ENCODE data around the gene ANKLE2.
A peak's percentile ranks its signal among the peaks of the same experiment; 100 is the strongest.

Gene ANKLE2

GRCh38 chr12:132700212-132700822 is 61.3 kb downstream of the ANKLE2 start (continued):
- no peak for TF ChIP-seq ZBTB44 (tag by site-specific recombination; IDR thresholded peaks at IDR 0.05)
- peak; percentile 49; the same call in 1 of the 2 replicates for TF ChIP-seq ZFHX2 (tag by site-specific recombination; conservative IDR thresholded peaks at IDR 0.05)
- TF ChIP-seq EGR2 (tag by site-specific recombination; IDR thresholded peaks at IDR 0.05; ENCODE audit: low read depth) = 0 out of 2 replicates have a peak, but pooled peaks have one; percentile 32
- no peak for TF ChIP-seq ZNF514 (tag by site-specific recombination; IDR thresholded peaks at IDR 0.05)
- TF ChIP-seq ZNF670 (tag by site-specific recombination; IDR thresholded peaks at IDR 0.05; ENCODE audit: low read depth) = no peak
- no peak for TF ChIP-seq HIC1 (tag by site-specific recombination; IDR thresholded peaks at IDR 0.05)
- TF ChIP-seq ZNF274 (IDR thresholded peaks at IDR 0.05; ENCODE audit: low read length) = no peak
- TF ChIP-seq ZNF274 (tag by site-specific recombination; IDR thresholded peaks at IDR 0.05; ENCODE audit: borderline replicate concordance) = no peak
- no peak for TF ChIP-seq INSM2 (tag by site-specific recombination; IDR thresholded peaks at IDR 0.05)
- no peak for TF ChIP-seq ZNF777 (tag by site-specific recombination; IDR thresholded peaks at IDR 0.05; ENCODE audit: borderline replicate concordance)

- Histone ChIP-seq H3K4me3 (ENCODE audit: low read depth, low read length) (no peak overlapping the region), H3K27ac (ENCODE audit: extremely low read depth, low read depth, low read length) (no peak overlapping the region), H3K36me3 (ENCODE audit: control insufficient read depth in 2 of 2, insufficient read depth in 1 of 2, low read length in 2 of 2) (peaks cover 24 to 77% of the 10 kb centered on the region in 2 experiments), H3K4me1 (ENCODE audit: control insufficient read depth, insufficient read depth, low read length) (peaks cover 7% of the 10 kb centered on the region), H3K9me3 (ENCODE audit: control insufficient read depth, insufficient read depth, low read depth, low read length) (no peaks in the 10 kb centered on the region)
- ChIA-PET CTCF (no interaction called here), POLR2A (no interaction called here)
- TF ChIP-seq ZNF639 (tag by site-specific recombination; IDR thresholded peaks at IDR 0.05) = no peak
- no peak for TF ChIP-seq ZFP37 (tag by site-specific recombination; IDR thresholded peaks at IDR 0.05)
- TF ChIP-seq SCRT1 (tag by site-specific recombination; IDR thresholded peaks at IDR 0.05; ENCODE audit: borderline replicate concordance) = no peak
- no peak for TF ChIP-seq ZNF521 (tag by site-specific recombination; IDR thresholded peaks at IDR 0.05)
- no peak for TF ChIP-seq ZNF654 (tag by site-specific recombination; IDR thresholded peaks at IDR 0.05; ENCODE audit: low read depth)
- no peak for TF ChIP-seq ZNF596 (tag by site-specific recombination; IDR thresholded peaks at IDR 0.05)
- no peak for TF ChIP-seq ZNF548 (tag by site-specific recombination; IDR thresholded peaks at IDR 0.05)
- TF ChIP-seq GLI2 (tag by site-specific recombination; IDR thresholded peaks at IDR 0.05; ENCODE audit: borderline replicate concordance, low read depth) = no peak
- TF ChIP-seq PRDM2 (tag by site-specific recombination; IDR thresholded peaks at IDR 0.05; ENCODE audit: borderline replicate concordance) = no peak
- TF ChIP-seq PATZ1 (tag by site-specific recombination; IDR thresholded peaks at IDR 0.05) = no peak
These were observed 63.3 kb downstream of the ANKLE2 start for GRCh38 chr12:132698341-132698740.
